GM18508 (cell line): ENCODE measurements around the gene ZNF177.
"Not testable (repeated sequence)": the region's sequence is repeated elsewhere in the genome, so short reads cannot be mapped to it uniquely, and the experiment has no call there.

Source experiments
- ATAC-seq: cut with Tn5 transposase; IDR thresholded peaks from one replicate; pipeline ENCODE4 v1.9.1; 2021; ENCODE audit warnings: moderate number of reproducible peaks; ENCODE audit not compliant: insufficient read depth, unreplicated experiment

ZNF177 gene

GRCh38 chr19:9362905-9363304, at the start of gene ZNF177:
Gene ZNF177 (plus strand): TSS chr19:9363013. CDS start chr19:9378312, 15,299 bp downstream.
- no peak for ATAC-seq

- ATAC-seq, result no peak
These were observed 49.1 kb upstream of the ZNF177 start for GRCh38 chr19:9313756-9314155.

- ATAC-seq, result no peak
These were observed 41.5 kb upstream of the ZNF177 start for GRCh38 chr19:9321338-9321737.

GRCh38 chr19:9321756-9322155, 41.1 kb upstream of the ZNF177 start:
- ATAC-seq, result not testable (repeated sequence)

GRCh38 chr19:9322201-9322600, 40.6 kb upstream of the ZNF177 start:
- ATAC-seq, result not testable (repeated sequence)

GRCh38 chr19:9323557-9323918, 39.3 kb upstream of the ZNF177 start:
- peak; percentile 26 for ATAC-seq

- peak; percentile 74 for ATAC-seq
These were observed 38.8 kb upstream of the ZNF177 start, which contains the start of gene ZNF559 for GRCh38 chr19:9323919-9324583. Gene ZNF559 (plus strand): TSS chr19:9324179. CDS start chr19:9338550, 14,371 bp downstream.

GRCh38 chr19:9324584-9324962, 38.2 kb upstream of the ZNF177 start:
- ATAC-seq, result no peak

GRCh38 chr19:9329999-9330398, 32.8 kb upstream of the ZNF177 start:
- no peak for ATAC-seq

GRCh38 chr19:9342610-9343304, 20.1 kb upstream of the ZNF177 start:
- no peak for ATAC-seq

GRCh38 chr19:9345005-9345404, 17.8 kb upstream of the ZNF177 start:
- ATAC-seq, result no peak

GRCh38 chr19:9348253-9348652, 14.6 kb upstream of the ZNF177 start:
- ATAC-seq, result no peak

- no peak for ATAC-seq
These were observed 14.1 kb upstream of the ZNF177 start for GRCh38 chr19:9348671-9349070.

- no peak for ATAC-seq
These were observed 10.3 kb upstream of the ZNF177 start for GRCh38 chr19:9352505-9352904.

GRCh38 chr19:9353011-9353410, 9.8 kb upstream of the ZNF177 start:
- ATAC-seq, result no peak

GRCh38 chr19:9354651-9355050, 8.2 kb upstream of the ZNF177 start:
- ATAC-seq, result no peak

GRCh38 chr19:9370738-9371619, 8.2 kb downstream of the ZNF177 start:
- no peak for ATAC-seq

- no peak for ATAC-seq
These were observed 18.6 kb downstream of the ZNF177 start for GRCh38 chr19:9381361-9381785.

- no peak for ATAC-seq
These were observed 44.1 kb downstream of the ZNF177 start for GRCh38 chr19:9406798-9407352.

GRCh38 chr19:9407827-9408226, 45.0 kb downstream of the ZNF177 start:
- ATAC-seq, result no peak
